SK-N-SH (cell line): ENCODE data around the gene FKBP5. TPM values are rescaled to one million over a fixed set of nuclear protein-coding genes. Genes with fewer than 3 reads are reported as not detected.

ENCODE experiments used
- CTCF ChIA-PET: fragments of 300-600, 350-600 bp; formaldehyde crosslinking; extraction: SDS; loops from one replicate; lab custom pipeline; 2021; lab: Yijun Ruan, JAX
- POLR2A ChIA-PET: fragments of 350-600 bp; sonication (Branson Sonifier 250); formaldehyde crosslinking; extraction: SDS; loops from one replicate; lab custom pipeline; 2020; ENCODE audit warnings: antibody characterized with exemption, inconsistent platforms; lab: Yijun Ruan, JAX
- DNase-seq: peaks from one replicate; pipeline ENCODE4 v3.0.0; 2012
- H2AFZ ChIP-seq: fragments of 200-600 bp; sonication (generic); 2 replicates; pipeline ENCODE4 v1.8.1; 2016; ENCODE audit warnings: antibody characterized with exemption, mild to moderate bottlenecking, low read depth
- H3F3A ChIP-seq: fragments of 200-600 bp; sonication (generic); replicated peaks from 2 replicates; pipeline ENCODE3; 2016; ENCODE audit warnings: antibody characterized with exemption, mild to moderate bottlenecking; ENCODE audit not compliant: insufficient read depth
- H3K27ac ChIP-seq, 2 experiments: fragments of 200-500 bp in 1 of 2; fragments of 200-600 bp in 1 of 2; sonication (Bioruptor generic) in 1 of 2; sonication (generic), shearing (Covaris generic) in 1 of 2; 2 replicates each; pipeline versions ENCODE4 v1.5.1 to v1.6.1; 2014 to 2016; ENCODE audit warnings: low read depth in 2 of 2, inconsistent platforms in 1 of 2, low read length in 1 of 2, mild to moderate bottlenecking in 1 of 2, mixed read lengths in 1 of 2
- H3K27me3 ChIP-seq: fragments of 200-600 bp; sonication (generic), shearing (Covaris generic); 2 replicates; pipeline ENCODE4 v1.6.1; 2016; ENCODE audit warnings: mixed run types; ENCODE audit not compliant: insufficient read depth
- H3K36me3 ChIP-seq, 2 experiments: fragments of 200-500 bp in 1 of 2; fragments of 200-600 bp in 1 of 2; sonication (Bioruptor generic) in 1 of 2; sonication (generic) in 1 of 2; replicated peaks in 1 of 2; 2 replicates each; pipeline versions ENCODE3 to v1.5.1; 2014 to 2016; ENCODE audit warnings: low read length in 1 of 2, mild to moderate bottlenecking in 1 of 2; ENCODE audit not compliant: insufficient read depth in 2 of 2, control insufficient read depth in 1 of 2
- H3K4me1 ChIP-seq, 2 experiments: fragments of 200-500 bp in 1 of 2; fragments of 200-600 bp in 1 of 2; sonication (Bioruptor generic) in 1 of 2; sonication (generic), shearing (Covaris generic) in 1 of 2; 2 replicates each; pipeline versions ENCODE4 v1.5.1 to v1.6.1; 2014 to 2016; ENCODE audit warnings: low read depth in 1 of 2, low read length in 1 of 2, mixed run types in 1 of 2; ENCODE audit not compliant: insufficient read depth in 2 of 2, control insufficient read depth in 1 of 2
- H3K4me2 ChIP-seq: fragments of 200-600 bp; sonication (generic), shearing (Covaris generic); 2 replicates; pipeline ENCODE4 v1.6.1; 2017; ENCODE audit warnings: mixed run types
- H3K4me3 ChIP-seq, 2 experiments: fragments of 200-500 bp in 1 of 2; fragments of 200-600 bp in 1 of 2; sonication (Bioruptor generic) in 1 of 2; sonication (generic), shearing (Covaris generic) in 1 of 2; 2 replicates each; pipeline versions ENCODE4 v1.5.1 to v1.8.1; 2014 to 2016; ENCODE audit warnings: low read depth in 2 of 2, inconsistent platforms in 1 of 2, low read length in 1 of 2, mild to moderate bottlenecking in 1 of 2, mixed read lengths in 1 of 2, moderate library complexity in 1 of 2
- H3K79me2 ChIP-seq: fragments of 200-600 bp; sonication (generic); 2 replicates; pipeline ENCODE4 v1.8.1; 2017; ENCODE audit warnings: mild to moderate bottlenecking; ENCODE audit not compliant: insufficient read depth
- H3K9ac ChIP-seq: fragments of 200-600 bp; sonication (generic); 2 replicates; pipeline ENCODE4 v1.6.1; 2017; ENCODE audit warnings: mixed run types
- H3K9me2 ChIP-seq: fragments of 200-600 bp; sonication (generic); 2 replicates; pipeline ENCODE4 v1.6.1; 2017; ENCODE audit warnings: mixed run types
- H3K9me3 ChIP-seq: fragments of 200-600 bp; sonication (generic); 2 replicates; pipeline ENCODE4 v1.6.1; 2017; ENCODE audit warnings: mixed run types, mild to moderate bottlenecking, moderate library complexity
- H4K20me1 ChIP-seq: fragments of 200-600 bp; sonication (generic); 2 replicates; pipeline ENCODE4 v1.6.1; 2017; ENCODE audit warnings: mild to moderate bottlenecking, mixed run types; ENCODE audit not compliant: insufficient read depth
- FOSL2 ChIP-seq: IDR thresholded peaks from 2 replicates; pipeline ENCODE4 v1.4.0; 2012; ENCODE audit warnings: low read depth, mild to moderate bottlenecking, moderate library complexity, borderline replicate concordance
- NRF1 ChIP-seq: IDR thresholded peaks from 2 replicates; pipeline ENCODE4 v1.6.1; 2012; ENCODE audit warnings: low read depth, mild to moderate bottlenecking, low read length
- POLR2AphosphoS5 ChIP-seq: IDR thresholded peaks from 2 replicates; pipeline ENCODE4 v1.6.1; 2012; ENCODE audit warnings: low read depth, low read length
- RAD21 ChIP-seq: IDR thresholded peaks from 2 replicates; pipeline ENCODE4 v1.6.1; 2012; ENCODE audit warnings: mild to moderate bottlenecking, low read length
- RFX5 ChIP-seq: IDR thresholded peaks from 2 replicates; pipeline ENCODE4 v1.6.1; 2012; ENCODE audit warnings: mild to moderate bottlenecking, improper control_type of control experiment, low read length
- RXRA ChIP-seq: IDR thresholded peaks from 2 replicates; pipeline ENCODE4 v1.4.0; 2012; ENCODE audit warnings: low read depth, mild to moderate bottlenecking, borderline replicate concordance
- WGBS: methylation state at CpG from one replicate; pipeline ENCODE4 v1.1.6; 2017; ENCODE audit warnings: low lambda C conversion rate; 5-methylcytosine and 5-hydroxymethylcytosine counted together
- polyA plus RNA-seq, 3 experiments: library from polyadenylated mRNA; depleted of rRNA; stranded (reverse); fragments of >200 nt; gene quantifications; 2 replicates each; pipeline ENCODE4 v1.2.3, GENCODE V29; 2012
- TF ChIP-seq, protein P1 (sequence below): fragments of 150-350 bp; IDR thresholded peaks from 2 replicates; pipeline ENCODE4 v1.6.1; 2017; ENCODE audit warnings: antibody characterized with exemption, low read length, low read depth, borderline replicate concordance
- TF ChIP-seq, protein P2 (sequence below): IDR thresholded peaks from 2 replicates; pipeline ENCODE4 v1.4.0; 2012; ENCODE audit warnings: low read depth, borderline replicate concordance

FKBP5 gene
- polyA plus RNA-seq, 1 of the 3 experiments (the other 2 are of a cell fraction) = 5.1 TPM

DNA sequence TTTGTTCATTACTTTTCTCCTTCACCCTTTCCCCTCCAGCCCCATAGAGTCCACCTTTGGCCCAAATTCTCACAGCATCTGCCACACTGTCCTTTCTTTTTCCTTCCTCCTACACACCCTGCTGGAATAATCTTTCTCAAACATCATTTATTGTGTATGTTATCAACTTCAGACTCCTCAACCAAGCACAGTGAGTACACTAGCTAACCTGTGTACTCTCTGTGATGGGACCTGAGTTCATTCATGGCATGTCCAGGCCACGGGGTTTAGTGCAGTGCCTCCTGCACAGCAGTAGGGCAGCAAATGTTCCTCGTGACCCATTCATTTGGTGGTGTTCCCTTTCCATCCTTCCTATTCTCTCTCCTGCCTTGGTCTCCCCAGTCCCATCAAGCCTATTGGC, 41.0 kb upstream of the FKBP5 start:
- H3K9ac ChIP-seq = no peak overlapping the region
- CTCF ChIA-PET = interaction anchor here (11.0 kb wide), 1 partner anchor 142 kb away, joined by 271 read pairs; no protein-coding TSS in a partner anchor
- 72% methylated on average over 2 of the region's 2 CpGs for WGBS
- TF ChIP-seq, protein P1, sequence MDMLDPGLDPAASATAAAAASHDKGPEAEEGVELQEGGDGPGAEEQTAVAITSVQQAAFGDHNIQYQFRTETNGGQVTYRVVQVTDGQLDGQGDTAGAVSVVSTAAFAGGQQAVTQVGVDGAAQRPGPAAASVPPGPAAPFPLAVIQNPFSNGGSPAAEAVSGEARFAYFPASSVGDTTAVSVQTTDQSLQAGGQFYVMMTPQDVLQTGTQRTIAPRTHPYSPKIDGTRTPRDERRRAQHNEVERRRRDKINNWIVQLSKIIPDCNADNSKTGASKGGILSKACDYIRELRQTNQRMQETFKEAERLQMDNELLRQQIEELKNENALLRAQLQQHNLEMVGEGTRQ = no peak
- H3K9me2 ChIP-seq = no peaks in the 10 kb centered on the region
- H3K36me3 ChIP-seq = no peaks in the 10 kb centered on the region
- no peak overlapping the region for H3K4me2 ChIP-seq
- no peaks in the 10 kb centered on the region for H4K20me1 ChIP-seq
- H3K27ac ChIP-seq = no peak overlapping the region
- no peak overlapping the region for H2AFZ ChIP-seq
- no peaks in the 10 kb centered on the region for H3F3A ChIP-seq
- POLR2A ChIA-PET = no interaction called here
- H3K4me1 ChIP-seq = peaks cover 5 to 44% of the 10 kb centered on the region in 2 experiments; a peak in 3 of 4 replicates
- no peaks in the 10 kb centered on the region for H3K9me3 ChIP-seq
- H3K4me3 ChIP-seq = no peak overlapping the region
- no peaks in the 10 kb centered on the region for H3K79me2 ChIP-seq
- DNase-seq = no peak
- no peaks in the 10 kb centered on the region for H3K27me3 ChIP-seq

DNA sequence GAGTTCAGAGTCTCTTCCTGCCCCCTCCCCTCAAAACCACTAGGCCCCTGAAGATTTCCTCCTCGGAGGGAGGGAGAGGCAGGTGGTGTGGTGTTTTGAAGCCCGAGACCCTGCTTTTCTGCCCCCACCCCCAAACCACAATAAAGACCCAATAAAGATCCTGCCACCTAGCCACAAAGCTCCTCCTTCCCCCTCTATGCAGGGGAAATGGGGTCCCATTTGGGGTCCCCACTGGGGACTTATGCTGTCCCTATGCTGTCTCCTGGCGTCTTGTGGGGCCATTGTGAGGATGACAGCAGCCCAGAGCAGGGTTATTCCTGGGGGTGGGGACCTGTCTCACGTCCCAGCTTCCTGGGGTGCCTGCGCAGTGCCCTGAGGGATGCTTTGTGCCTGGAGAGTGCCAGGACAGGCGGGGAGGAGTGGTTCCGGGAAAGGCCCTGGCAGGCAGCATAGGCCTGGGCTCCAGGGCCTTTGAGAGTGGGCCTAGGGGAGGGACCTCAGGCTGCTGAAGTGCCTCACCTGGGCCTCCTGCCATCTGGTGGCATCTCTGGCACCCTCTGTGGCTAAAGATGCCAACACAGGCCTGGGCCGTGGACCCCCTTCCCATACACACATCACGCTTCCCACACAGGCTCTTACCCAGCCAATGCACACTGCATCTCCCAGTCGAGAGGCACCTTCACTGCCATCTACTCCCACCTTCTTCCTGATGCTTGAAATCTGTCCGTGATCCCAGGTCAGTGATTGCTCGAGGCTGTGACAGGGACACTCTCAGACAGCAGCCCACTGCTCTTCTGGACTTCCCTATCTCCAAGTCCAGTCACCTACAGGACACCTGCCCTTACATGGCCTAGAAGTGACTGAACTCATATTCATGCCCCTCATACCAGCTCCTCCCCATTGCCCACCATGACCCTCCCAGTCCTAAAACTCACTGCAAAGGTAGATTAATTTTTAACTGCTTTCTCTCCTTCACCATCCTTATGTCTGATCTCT, 40.3 kb upstream of the FKBP5 start:
- no peak overlapping the region for H3K9ac ChIP-seq
- H3K36me3 ChIP-seq = no peaks in the 10 kb centered on the region
- H2AFZ ChIP-seq = no peak overlapping the region
- DNase-seq = peak; percentile 42
- no peaks in the 10 kb centered on the region for H3K9me2 ChIP-seq
- H3K27me3 ChIP-seq = no peaks in the 10 kb centered on the region
- H3K79me2 ChIP-seq = no peaks in the 10 kb centered on the region
- 0 out of 4 replicates have a peak overlapping the region, but pooled peaks of 1 of the 2 experiments have one; percentile 76 for H3K4me3 ChIP-seq
- TF ChIP-seq NRF1 (no peak), POLR2AphosphoS5 (no peak), RFX5 (no peak), RXRA (no peak), FOSL2 (no peak), RAD21 (no peak)
- TF ChIP-seq, protein P2, sequence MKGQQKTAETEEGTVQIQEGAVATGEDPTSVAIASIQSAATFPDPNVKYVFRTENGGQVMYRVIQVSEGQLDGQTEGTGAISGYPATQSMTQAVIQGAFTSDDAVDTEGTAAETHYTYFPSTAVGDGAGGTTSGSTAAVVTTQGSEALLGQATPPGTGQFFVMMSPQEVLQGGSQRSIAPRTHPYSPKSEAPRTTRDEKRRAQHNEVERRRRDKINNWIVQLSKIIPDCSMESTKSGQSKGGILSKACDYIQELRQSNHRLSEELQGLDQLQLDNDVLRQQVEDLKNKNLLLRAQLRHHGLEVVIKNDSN = no peak
- 96% methylated on average over 8 of the region's 12 CpGs for WGBS
- no peak overlapping the region; the same call in 1 of the 2 replicates for H3K4me2 ChIP-seq
- H3K4me1 ChIP-seq = peaks cover 5 to 44% of the 10 kb centered on the region in 2 experiments; a peak in 3 of 4 replicates
- POLR2A ChIA-PET = no interaction called here
- no peaks in the 10 kb centered on the region for H4K20me1 ChIP-seq
- H3K27ac ChIP-seq = peak overlapping the region in 1 of 2 experiments; percentile 98; a peak in 2 of 4 replicates
- no peaks in the 10 kb centered on the region for H3F3A ChIP-seq
- no peaks in the 10 kb centered on the region for H3K9me3 ChIP-seq
- CTCF ChIA-PET = interaction anchor here (0.8 to 2.7 kb wide), 8 partner anchors 8 to 206 kb away, joined by 3 to 20 read pairs (median 4); partner anchors contain the start of gene ARMC12
